Measurements from ENCODE around the gene ADCY9.

Gene ADCY9

DNA sequence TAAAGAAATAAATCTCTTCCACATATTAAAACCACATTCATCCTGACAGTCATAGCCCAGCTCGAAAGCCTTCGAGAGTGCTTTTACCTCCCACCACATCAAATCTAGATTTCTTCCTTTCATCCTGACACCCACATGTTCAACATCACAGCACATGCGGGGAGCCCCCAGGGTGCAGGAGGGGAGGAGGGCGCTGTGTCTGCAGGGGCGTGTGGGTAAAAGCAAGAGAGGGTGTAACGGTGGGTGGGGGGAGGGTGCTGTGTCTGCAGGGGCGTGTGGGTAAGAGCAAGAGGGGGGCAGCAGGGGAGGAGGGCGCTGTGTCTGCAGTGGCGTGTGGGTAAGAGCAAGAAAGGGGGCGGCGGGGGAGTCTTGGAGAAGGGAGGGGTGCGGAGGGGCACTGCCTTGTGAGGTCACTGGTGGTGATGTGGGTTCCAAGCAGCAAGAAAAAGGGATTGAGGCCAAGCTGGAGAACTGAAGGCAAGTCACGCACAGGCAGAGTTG lies 34.7 kb downstream of the ADCY9 start:
- no peaks in the 10 kb centered on the region for H3K9me2 ChIP-seq (replicated peaks; ENCODE audit: control insufficient read depth, low read length)

DNA sequence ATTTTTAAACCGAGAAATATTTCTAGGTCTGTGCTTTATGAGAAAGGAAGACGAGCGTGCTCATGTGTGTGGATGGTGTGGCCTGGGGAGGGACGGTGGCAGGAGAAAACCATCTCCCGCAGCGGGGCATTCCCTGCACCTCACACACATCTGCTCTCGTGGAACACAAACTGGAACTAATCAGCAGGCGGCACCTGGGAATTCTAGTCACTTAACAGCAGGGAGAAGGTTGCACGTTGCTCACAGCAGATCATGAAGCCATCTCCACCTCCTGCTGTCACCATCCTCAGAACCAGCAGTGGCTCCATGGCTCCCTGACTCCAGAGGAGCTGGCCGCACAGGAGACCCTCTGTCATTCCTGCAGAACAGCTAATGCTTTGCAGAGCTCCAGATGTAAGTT lies 35.2 kb downstream of the ADCY9 start:
- Histone ChIP-seq H3K4me1 (ENCODE audit: control insufficient read depth, low read length) (no peaks in the 10 kb centered on the region), H3F3A (ENCODE audit: control insufficient read depth, insufficient read depth) (no peaks in the 10 kb centered on the region), H4K20me1 (ENCODE audit: control insufficient read depth, insufficient read depth, low read depth, low read length) (no peaks in the 10 kb centered on the region), H3K4me3 (ENCODE audit: low read length) (no peak overlapping the region), H3K36me3 (ENCODE audit: control insufficient read depth, low read length) (no peaks in the 10 kb centered on the region), H3K9me3 (ENCODE audit: control insufficient read depth, insufficient read depth, low read length) (no peaks in the 10 kb centered on the region), H3K27ac (ENCODE audit: low read depth, low read length) (no peak overlapping the region), H3K9me2 (replicated peaks; ENCODE audit: control insufficient read depth, low read length) (no peaks in the 10 kb centered on the region), H3K4me2 (ENCODE audit: low read length) (no peak overlapping the region), H3K79me2 (ENCODE audit: control insufficient read depth, low read length) (no peaks in the 10 kb centered on the region), H3K27me3 (ENCODE audit: control insufficient read depth, low read length) (no peaks in the 10 kb centered on the region)
- TF ChIP-seq EZH2phosphoT487 (IDR thresholded peaks at IDR 0.05; ENCODE audit: borderline replicate concordance, low read length) = no peak
- TF ChIP-seq CTCF (IDR thresholded peaks at IDR 0.05; ENCODE audit: low read depth, low read length, poor library complexity, severe bottlenecking) = no peak

More for the DNA sequence above, 34.7 kb downstream of the ADCY9 start:
- H3K4me2 ChIP-seq (ENCODE audit: low read length) = no peak overlapping the region
- H3K27me3 ChIP-seq (ENCODE audit: control insufficient read depth, low read length) = no peaks in the 10 kb centered on the region
- no peaks in the 10 kb centered on the region for H3F3A ChIP-seq (ENCODE audit: control insufficient read depth, insufficient read depth)
- H3K36me3 ChIP-seq (ENCODE audit: control insufficient read depth, low read length) = no peaks in the 10 kb centered on the region
- H3K4me3 ChIP-seq (ENCODE audit: low read length) = no peak overlapping the region
- TF ChIP-seq EZH2phosphoT487 (IDR thresholded peaks at IDR 0.05; ENCODE audit: borderline replicate concordance, low read length) (no peak), CTCF (IDR thresholded peaks at IDR 0.05; ENCODE audit: low read depth, low read length, poor library complexity, severe bottlenecking) (no peak)
- H4K20me1 ChIP-seq (ENCODE audit: control insufficient read depth, insufficient read depth, low read depth, low read length) = no peaks in the 10 kb centered on the region
- H3K4me1 ChIP-seq (ENCODE audit: control insufficient read depth, low read length) = no peaks in the 10 kb centered on the region
- H3K79me2 ChIP-seq (ENCODE audit: control insufficient read depth, low read length) = no peaks in the 10 kb centered on the region
- H3K27ac ChIP-seq (ENCODE audit: low read depth, low read length) = no peak overlapping the region
- H3K9me3 ChIP-seq (ENCODE audit: control insufficient read depth, insufficient read depth, low read length) = no peaks in the 10 kb centered on the region

- Histone ChIP-seq H3K4me3 (ENCODE audit: low read length) (no peak overlapping the region), H3K36me3 (ENCODE audit: control insufficient read depth, low read length) (no peaks in the 10 kb centered on the region), H3K79me2 (ENCODE audit: control insufficient read depth, low read length) (no peaks in the 10 kb centered on the region), H3K4me1 (ENCODE audit: control insufficient read depth, low read length) (no peaks in the 10 kb centered on the region), H3F3A (ENCODE audit: control insufficient read depth, insufficient read depth) (no peaks in the 10 kb centered on the region), H4K20me1 (ENCODE audit: control insufficient read depth, insufficient read depth, low read depth, low read length) (no peaks in the 10 kb centered on the region), H3K27ac (ENCODE audit: low read depth, low read length) (no peak overlapping the region), H3K4me2 (ENCODE audit: low read length) (no peak overlapping the region), H3K27me3 (ENCODE audit: control insufficient read depth, low read length) (no peaks in the 10 kb centered on the region), H3K9me2 (replicated peaks; ENCODE audit: control insufficient read depth, low read length) (no peaks in the 10 kb centered on the region), H3K9me3 (ENCODE audit: control insufficient read depth, insufficient read depth, low read length) (no peaks in the 10 kb centered on the region)
- TF ChIP-seq EZH2phosphoT487 (IDR thresholded peaks at IDR 0.05; ENCODE audit: borderline replicate concordance, low read length) (no peak), CTCF (IDR thresholded peaks at IDR 0.05; ENCODE audit: low read depth, low read length, poor library complexity, severe bottlenecking) (no peak)
Observed at GRCh38 chr16:4077174-4077649, 39.0 kb downstream of the ADCY9 start.

Measured in DOHH2 (cell line).